Measurements from ENCODE around the gene ATP1A2.

The ATP1A2 gene

DNA sequence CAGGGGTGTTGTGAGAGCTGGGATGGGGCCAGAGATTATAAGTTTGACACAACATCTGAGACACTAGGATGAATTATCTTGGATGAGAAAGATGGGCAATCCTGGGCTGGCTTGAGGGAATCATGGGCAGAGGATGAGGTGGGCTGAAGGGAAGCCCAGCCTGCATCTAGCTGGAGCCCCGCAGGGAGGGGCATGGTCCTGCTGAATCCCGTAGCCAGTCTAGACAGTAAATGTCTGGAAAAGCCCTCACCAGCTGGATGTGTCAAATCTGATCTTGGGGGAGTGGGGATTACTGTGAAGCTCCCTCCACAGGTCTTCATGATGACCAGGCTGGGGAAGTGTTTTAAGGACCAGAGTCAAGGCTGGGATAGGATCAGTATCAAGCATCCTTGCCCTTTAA, 71.2 kb downstream of the ATP1A2 start:
- no peak for DNase-seq

DNA sequence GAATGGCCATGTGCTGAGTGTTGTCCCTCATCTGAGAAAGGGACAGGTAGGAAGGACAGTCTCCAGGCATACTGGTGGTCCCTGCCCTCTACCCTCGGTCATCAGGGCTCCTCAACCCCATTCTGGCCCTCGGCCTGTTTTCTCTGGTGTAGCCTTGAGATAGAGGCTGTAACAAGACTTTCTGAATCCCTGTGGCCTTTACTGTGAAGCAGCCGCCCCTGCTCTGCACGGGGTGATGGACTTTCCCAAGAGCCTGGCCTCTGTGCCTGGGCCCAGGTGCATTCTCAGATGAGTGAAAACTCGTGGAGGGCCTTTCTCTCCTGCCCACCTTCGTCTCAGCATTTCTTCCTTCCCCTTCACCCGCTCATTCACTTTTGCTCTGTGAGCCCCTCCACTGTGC, 71.8 kb downstream of the ATP1A2 start:
- no peak for DNase-seq

DNA sequence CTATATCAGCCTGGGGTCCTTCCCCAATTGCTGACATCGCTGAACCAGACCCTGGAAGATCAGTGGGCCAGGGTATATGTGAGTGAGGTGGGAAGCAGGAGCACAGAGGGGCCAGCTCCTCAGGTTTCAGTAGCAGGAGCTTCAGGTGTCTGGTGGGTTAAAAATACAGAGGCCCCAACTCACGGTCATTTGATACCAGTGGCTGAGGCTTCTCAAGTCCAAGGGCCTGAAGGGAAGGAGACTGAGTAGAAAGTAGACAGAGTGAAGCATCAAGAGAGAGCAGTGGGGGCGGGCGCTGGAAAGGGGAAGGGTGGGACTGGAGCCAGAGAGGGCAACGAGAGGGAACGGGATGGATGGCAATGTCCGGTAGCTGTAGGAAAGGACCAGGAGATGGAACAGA, 72.8 kb downstream of the ATP1A2 start:
- DNase-seq, result no peak

GRCh38 chr1:160189649-160190625, 74.4 kb downstream of the ATP1A2 start, which contains the start of gene CASQ1:
TSS of gene CASQ1 (plus strand) at chr1:160190575. CDS start at chr1:160190752, 177 bp downstream.
- DNase-seq, result no peak

- DNase-seq, result no peak
Observed at GRCh38 chr1:160191756-160192155, 76.2 kb downstream of the ATP1A2 start.

DNA sequence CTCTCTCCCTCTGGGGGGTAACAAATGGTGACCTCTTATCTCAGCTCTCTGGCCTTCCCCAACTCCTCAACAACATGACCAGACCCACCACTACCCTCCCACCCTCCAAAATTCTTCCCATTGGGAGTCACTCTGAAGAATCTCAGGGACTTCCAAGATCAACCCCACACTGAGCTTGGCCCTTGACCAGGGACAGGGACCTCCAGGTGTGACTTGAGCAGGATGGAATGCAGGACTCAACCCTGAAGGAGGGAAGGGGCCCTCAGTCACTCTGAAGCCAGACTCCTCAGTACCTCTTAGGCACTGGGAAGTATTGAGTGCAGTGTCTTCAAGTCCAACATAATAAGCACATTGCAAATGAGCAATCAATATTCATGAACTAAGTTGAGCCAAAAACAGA, 76.7 kb downstream of the ATP1A2 start:
- DNase-seq, result no peak
